Neural progenitor cell (in vitro differentiated cells): ENCODE data around the gene ABCF1. TPM values are rescaled to one million over a fixed set of nuclear protein-coding genes. Genes with fewer than 3 reads are reported as not detected.
A peak's percentile ranks its signal among the peaks of the same experiment; 100 is the strongest.
"Not testable (repeated sequence)": the region's sequence is repeated elsewhere in the genome, so short reads cannot be mapped to it uniquely, and the experiment has no call there.

Source experiments
- DNase-seq: peaks from one replicate; pipeline ENCODE4 v3.0.0-alpha.2; 2016; ENCODE audit warnings: low spot score
- H2AFZ ChIP-seq: fragments of 200-600 bp; sonication (generic); replicated peaks from 2 replicates; pipeline ENCODE4 v1.6.1; 2016; ENCODE audit warnings: antibody characterized with exemption
- H3F3A ChIP-seq: fragments of 200-600 bp; sonication (generic); 2 replicates; pipeline ENCODE4 v1.6.1; 2016; ENCODE audit warnings: antibody characterized with exemption, low read depth
- H3K27ac ChIP-seq: fragments of 200-600 bp; sonication (generic); 2 replicates; pipeline ENCODE4 v1.5.1; 2016; ENCODE audit warnings: mild to moderate bottlenecking
- H3K27me3 ChIP-seq: fragments of 200-600 bp; sonication (generic); 2 replicates; pipeline ENCODE4 v1.6.1; 2016; ENCODE audit warnings: mild to moderate bottlenecking, moderate library complexity
- H3K36me3 ChIP-seq: fragments of 200-600 bp; sonication (generic); 2 replicates; pipeline ENCODE4 v1.5.1; 2016
- H3K4me1 ChIP-seq: fragments of 200-600 bp; sonication (generic); 2 replicates; pipeline ENCODE4 v1.6.1; 2016; ENCODE audit warnings: mixed run types
- H3K4me2 ChIP-seq: fragments of 200-600 bp; sonication (generic); 2 replicates; pipeline ENCODE4 v1.6.1; 2016
- H3K4me3 ChIP-seq: fragments of 200-600 bp; sonication (generic); 2 replicates; pipeline ENCODE4 v1.5.1; 2016
- H3K79me2 ChIP-seq: fragments of 200-600 bp; sonication (generic); 2 replicates; pipeline ENCODE4 v1.6.1; 2016; ENCODE audit warnings: low read depth
- H3K9ac ChIP-seq: fragments of 200-600 bp; sonication (generic); 2 replicates; pipeline ENCODE4 v1.6.1; 2016
- H3K9me3 ChIP-seq: fragments of 200-600 bp; sonication (generic); 2 replicates; pipeline ENCODE4 v1.5.1; 2016; ENCODE audit warnings: low read depth
- H4K20me1 ChIP-seq: fragments of 200-600 bp; sonication (generic); 2 replicates; pipeline ENCODE4 v1.6.1; 2016; ENCODE audit warnings: low read depth
- H3K27ac Mint-ChIP-seq: 3 replicates; pipeline ENCODE4 v1.8.0; 2021; ENCODE audit warnings: mixed read lengths
- H3K27me3 Mint-ChIP-seq: 2 replicates; pipeline ENCODE4 v1.8.0; 2022; ENCODE audit warnings: low read depth, mild to moderate bottlenecking, inconsistent platforms, moderate library complexity, mixed read lengths; ENCODE audit not compliant: insufficient read depth
- H3K36me3 Mint-ChIP-seq: 3 replicates; pipeline ENCODE4 v1.8.0; 2021; ENCODE audit warnings: mixed read lengths
- H3K4me1 Mint-ChIP-seq: 3 replicates; pipeline ENCODE4 v1.8.0; 2021; ENCODE audit warnings: mixed read lengths
- H3K4me3 Mint-ChIP-seq: 3 replicates; pipeline ENCODE4 v1.8.0; 2021; ENCODE audit warnings: mild to moderate bottlenecking, moderate library complexity, mixed read lengths
- H3K9me3 Mint-ChIP-seq: 3 replicates; pipeline ENCODE4 v1.8.0; 2020; ENCODE audit warnings: mixed read lengths
- CTCF ChIP-seq: fragments of 200-600 bp; sonication (generic); IDR thresholded peaks from 2 replicates; pipeline ENCODE4 v1.5.1; 2017; ENCODE audit warnings: antibody characterized with exemption, mild to moderate bottlenecking
- EZH2 ChIP-seq: fragments of 200-600 bp; sonication (generic); IDR thresholded peaks from 2 replicates; pipeline ENCODE4 v1.6.1; 2017; ENCODE audit warnings: antibody characterized with exemption, mild to moderate bottlenecking, moderate library complexity
- EZH2phosphoT487 ChIP-seq: fragments of 200-600 bp; sonication (generic); IDR thresholded peaks from 2 replicates; pipeline ENCODE4 v1.6.1; 2017; ENCODE audit warnings: antibody characterized with exemption
- total RNA-seq: library from RNA; depleted of rRNA; stranded (reverse); fragments of >200 nt; gene quantifications from 2 replicates; pipeline ENCODE4 v1.2.3, GENCODE V29; 2015; ENCODE audit warnings: low replicate concordance

Gene ABCF1
- total RNA-seq, 1 donor from 2014 or later = 43.9 TPM

DNA sequence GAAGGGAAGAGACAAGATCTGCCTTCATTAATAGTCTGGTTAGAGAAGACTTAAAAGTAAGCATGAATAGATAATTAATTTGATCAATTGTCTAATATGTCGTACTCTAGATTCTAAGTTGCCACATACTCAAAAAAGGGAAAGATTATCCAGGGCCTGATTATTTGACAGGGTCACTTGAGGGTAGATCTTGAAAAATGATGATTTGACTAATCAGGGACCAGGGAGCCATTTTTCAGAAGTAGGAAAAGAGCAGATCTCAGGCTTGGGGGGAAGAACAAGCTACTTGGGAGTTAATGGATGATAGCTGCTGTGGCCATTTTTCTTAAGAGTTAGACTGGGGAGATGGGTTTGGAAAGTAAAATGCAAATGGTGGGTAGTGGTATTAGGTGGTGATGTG lies 21.0 kb downstream of the ABCF1 start:
- Histone ChIP-seq H3K36me3 (no peaks in the 10 kb centered on the region), H3K27me3 (no peaks in the 10 kb centered on the region), H3K4me3 (no peak overlapping the region), H3K79me2 (peaks cover 9% of the 10 kb centered on the region), H3K9me3 (no peaks in the 10 kb centered on the region), H2AFZ (no peak overlapping the region), H3K9ac (no peak overlapping the region), H3K4me1 (no peaks in the 10 kb centered on the region), H4K20me1 (peaks cover 16% of the 10 kb centered on the region), H3F3A (peaks cover 18% of the 10 kb centered on the region), H3K27ac (no peak overlapping the region), H3K4me2 (no peak overlapping the region)
- no peak for DNase-seq
- Mint-ChIP-seq H3K27me3 (peaks cover 7% of the 10 kb centered on the region), H3K27ac (no peak overlapping the region), H3K4me3 (no peak overlapping the region), H3K36me3 (peaks cover 39% of the 10 kb centered on the region), H3K4me1 (peaks cover 4% of the 10 kb centered on the region), H3K9me3 (no peaks in the 10 kb centered on the region)
- TF ChIP-seq CTCF (no peak), EZH2 (no peak), EZH2phosphoT487 (no peak)

DNA sequence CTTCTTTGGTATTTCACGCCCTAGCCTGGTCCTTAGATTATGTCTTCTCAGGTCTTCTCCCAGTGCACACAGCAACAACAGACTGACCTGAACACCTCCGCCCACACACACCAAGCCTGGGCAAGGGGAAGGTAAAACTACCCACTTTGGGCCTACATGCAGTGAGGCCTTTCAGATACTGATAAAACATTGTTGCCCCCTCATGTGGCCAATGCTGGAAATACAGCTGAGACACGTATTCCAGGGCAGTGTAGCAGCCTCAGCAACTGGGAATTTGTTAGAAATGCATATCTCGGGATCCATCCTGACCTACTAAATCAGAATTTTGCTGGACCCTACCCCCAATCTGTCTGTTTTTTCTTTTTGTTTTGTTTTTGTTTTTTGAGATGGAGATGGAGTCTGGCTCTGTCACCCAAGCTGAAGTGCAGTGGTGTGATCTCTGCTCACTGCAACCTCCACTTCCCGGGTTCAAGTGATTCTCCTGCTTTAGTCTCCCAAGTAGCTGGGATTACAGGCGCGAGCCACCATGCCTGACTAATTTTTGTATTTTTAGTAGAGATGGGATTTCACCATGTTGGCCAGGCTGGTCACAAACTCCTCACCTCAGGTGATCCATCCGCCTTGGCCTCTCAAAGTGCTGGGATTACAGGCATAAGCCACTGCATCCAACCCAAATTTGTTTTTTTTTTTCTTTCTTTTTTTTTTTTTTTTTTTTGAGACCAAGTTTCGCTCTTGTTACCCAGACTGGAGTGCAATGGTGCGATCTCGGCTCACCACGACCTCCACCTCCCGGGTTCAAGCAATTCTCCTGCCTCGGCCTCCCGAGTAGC lies 26.3 kb downstream of the ABCF1 start:
- H3K4me1 Mint-ChIP-seq, H3K4me2 ChIP-seq, H3K36me3 ChIP-seq, H3K9me3 ChIP-seq, H3K27me3 Mint-ChIP-seq, H3K9me3 Mint-ChIP-seq, H3K9ac ChIP-seq, H3K27me3 ChIP-seq, H3K79me2 ChIP-seq, H3K27ac ChIP-seq, H3K4me3 ChIP-seq, H3K4me1 ChIP-seq, H2AFZ ChIP-seq: not testable (repeated sequence)
- Mint-ChIP-seq H3K27ac (peak overlapping the region; percentile 55), H3K4me3 (peak overlapping the region; percentile 19), H3K36me3 (peaks cover 20% of the 10 kb centered on the region)
- peaks cover 66% of the 10 kb centered on the region for H3F3A ChIP-seq
- peaks cover 12% of the 10 kb centered on the region for H4K20me1 ChIP-seq
- DNase-seq = peak; percentile 81
- TF ChIP-seq CTCF = peak; percentile 76

DNA sequence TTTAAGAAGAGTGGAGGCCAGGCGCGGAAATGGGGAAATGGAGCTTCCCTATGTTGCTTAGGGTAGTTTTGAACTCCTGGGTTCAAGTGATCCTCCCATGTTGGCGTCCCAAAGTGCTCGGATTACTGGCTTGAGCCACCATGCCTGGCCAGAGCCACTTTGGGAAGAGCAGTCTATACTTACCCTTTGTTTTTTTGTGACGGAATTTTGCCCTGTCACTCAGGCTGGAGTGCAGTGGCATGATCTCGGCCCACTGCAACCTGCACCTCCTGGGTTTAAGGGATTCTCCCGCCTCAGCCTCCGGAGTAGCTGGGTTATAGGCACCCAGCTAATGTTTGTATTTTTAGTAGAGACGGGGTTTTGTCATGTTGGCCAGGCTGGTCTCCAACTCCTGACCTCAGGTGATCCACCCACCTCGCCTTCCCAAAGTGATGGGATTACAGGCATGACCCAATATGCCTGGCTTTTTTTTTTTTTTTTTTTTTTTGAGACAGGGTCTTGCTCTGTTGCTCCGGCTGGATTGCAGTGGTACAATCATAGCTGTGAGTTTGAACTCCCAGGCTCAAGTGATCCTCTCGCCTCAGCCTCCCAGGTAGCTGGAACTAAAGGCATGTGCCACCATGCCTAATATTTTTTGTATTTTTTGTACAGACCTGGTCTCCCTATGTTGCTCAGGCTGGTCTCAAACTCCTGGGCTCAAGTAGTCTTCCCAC lies 27.8 kb downstream of the ABCF1 start:
- Mint-ChIP-seq H3K27me3 (peaks cover 4% of the 10 kb centered on the region), H3K36me3 (peaks cover 33% of the 10 kb centered on the region), H3K27ac (no peak overlapping the region), H3K9me3 (no peaks in the 10 kb centered on the region), H3K4me3 (no peak overlapping the region), H3K4me1 (peaks cover 7% of the 10 kb centered on the region)
- H3K4me1 ChIP-seq = no peaks in the 10 kb centered on the region
- no peaks in the 10 kb centered on the region for H3K79me2 ChIP-seq
- H3K36me3 ChIP-seq = peaks cover 4% of the 10 kb centered on the region
- H3K27ac ChIP-seq = peak overlapping the region; percentile 77
- no peak overlapping the region for H3K4me2 ChIP-seq
- H3K9me3 ChIP-seq = no peaks in the 10 kb centered on the region
- H3K4me3 ChIP-seq = no peak overlapping the region
- no peak overlapping the region for H2AFZ ChIP-seq
- H3F3A ChIP-seq = peaks cover 80% of the 10 kb centered on the region
- TF ChIP-seq EZH2 = no peak
- TF ChIP-seq CTCF = no peak
- TF ChIP-seq EZH2phosphoT487 = no peak
- peaks cover 14% of the 10 kb centered on the region for H4K20me1 ChIP-seq
- H3K27me3 ChIP-seq = no peaks in the 10 kb centered on the region
- H3K9ac ChIP-seq = no peak overlapping the region
- DNase-seq = no peak
